ENCODE measurements around the gene COL23A1.

DNA sequence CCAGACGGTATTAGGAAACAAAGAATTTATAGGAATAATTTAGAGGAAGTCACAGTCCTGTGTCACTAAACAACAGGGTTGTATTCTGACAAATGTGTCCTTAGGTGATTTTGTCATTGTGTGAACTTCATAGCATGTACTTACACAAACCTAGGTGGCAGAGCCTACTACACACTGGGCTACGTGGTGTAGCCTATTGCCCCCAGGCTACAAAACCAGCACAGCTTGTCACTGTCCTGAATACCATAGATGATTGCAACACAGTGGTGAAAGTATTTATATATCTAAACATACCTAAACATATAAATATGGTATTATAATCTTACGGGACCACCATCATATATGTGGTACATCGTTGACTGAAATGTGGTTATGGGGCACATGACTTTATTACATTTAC is 69.3 kb downstream of the COL23A1 start:
- TF ChIP-seq, protein P1, sequence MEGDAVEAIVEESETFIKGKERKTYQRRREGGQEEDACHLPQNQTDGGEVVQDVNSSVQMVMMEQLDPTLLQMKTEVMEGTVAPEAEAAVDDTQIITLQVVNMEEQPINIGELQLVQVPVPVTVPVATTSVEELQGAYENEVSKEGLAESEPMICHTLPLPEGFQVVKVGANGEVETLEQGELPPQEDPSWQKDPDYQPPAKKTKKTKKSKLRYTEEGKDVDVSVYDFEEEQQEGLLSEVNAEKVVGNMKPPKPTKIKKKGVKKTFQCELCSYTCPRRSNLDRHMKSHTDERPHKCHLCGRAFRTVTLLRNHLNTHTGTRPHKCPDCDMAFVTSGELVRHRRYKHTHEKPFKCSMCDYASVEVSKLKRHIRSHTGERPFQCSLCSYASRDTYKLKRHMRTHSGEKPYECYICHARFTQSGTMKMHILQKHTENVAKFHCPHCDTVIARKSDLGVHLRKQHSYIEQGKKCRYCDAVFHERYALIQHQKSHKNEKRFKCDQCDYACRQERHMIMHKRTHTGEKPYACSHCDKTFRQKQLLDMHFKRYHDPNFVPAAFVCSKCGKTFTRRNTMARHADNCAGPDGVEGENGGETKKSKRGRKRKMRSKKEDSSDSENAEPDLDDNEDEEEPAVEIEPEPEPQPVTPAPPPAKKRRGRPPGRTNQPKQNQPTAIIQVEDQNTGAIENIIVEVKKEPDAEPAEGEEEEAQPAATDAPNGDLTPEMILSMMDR (conservative IDR thresholded peaks at IDR 0.05 in 1 of 2, IDR thresholded peaks at IDR 0.05 in 1 of 2; ENCODE audit: low read depth in 1 of 2, low read length in 2 of 2), result no peak
- TF ChIP-seq EZH2 (IDR thresholded peaks at IDR 0.05; ENCODE audit: low read length, missing control alignments), result no peak

All from fibroblast of lung (primary cell).